GM08714 (cell line): ENCODE data around the gene NPY5R.

ENCODE experiments used
- H3K4me3 ChIP-seq: fragments of 200-500 bp; sonication (Bioruptor generic); 2 replicates; pipeline ENCODE4 v1.5.1; 2014; ENCODE audit warnings: mild to moderate bottlenecking, low read length, inconsistent platforms
- ZNF274 ChIP-seq: IDR thresholded peaks from 2 replicates; pipeline ENCODE4 v1.6.1; 2012; ENCODE audit warnings: mild to moderate bottlenecking, low read depth, low read length

Gene NPY5R

DNA sequence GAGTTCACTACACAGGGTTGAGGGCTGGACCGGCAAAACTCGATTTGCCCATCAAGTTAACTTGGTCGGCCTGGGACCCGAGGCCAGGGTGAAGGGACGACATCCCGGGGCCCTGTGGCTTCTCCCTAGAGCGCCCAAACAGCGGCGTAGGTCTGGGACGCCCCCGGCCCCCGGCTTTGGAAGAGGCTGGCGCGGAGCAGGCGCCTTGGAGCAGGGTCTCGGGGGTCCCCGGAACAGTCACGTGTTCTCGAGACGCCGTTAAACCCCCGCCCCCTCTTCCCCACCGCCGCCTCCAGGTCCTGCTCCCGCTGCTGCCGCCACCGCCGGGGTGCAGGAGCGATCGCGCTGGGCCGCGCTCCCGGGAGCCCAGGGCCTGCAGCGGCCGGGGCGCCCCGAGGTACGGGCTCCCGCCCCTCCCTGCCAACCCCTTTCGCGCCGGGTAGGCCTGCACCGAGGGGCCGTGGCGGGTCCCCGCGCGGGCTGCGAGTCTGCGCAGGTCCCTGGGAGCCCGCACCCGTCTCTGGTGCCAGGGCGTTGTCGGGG, at the start of gene NPY5R:
Gene NPY5R (plus strand): TSS at position 289 of the 543 bp plus-strand sequence. CDS start 6,382 bp downstream, outside the sequence.
- no peak for TF ChIP-seq ZNF274
- H3K4me3 ChIP-seq: no peak within 1 kb of the TSS

DNA sequence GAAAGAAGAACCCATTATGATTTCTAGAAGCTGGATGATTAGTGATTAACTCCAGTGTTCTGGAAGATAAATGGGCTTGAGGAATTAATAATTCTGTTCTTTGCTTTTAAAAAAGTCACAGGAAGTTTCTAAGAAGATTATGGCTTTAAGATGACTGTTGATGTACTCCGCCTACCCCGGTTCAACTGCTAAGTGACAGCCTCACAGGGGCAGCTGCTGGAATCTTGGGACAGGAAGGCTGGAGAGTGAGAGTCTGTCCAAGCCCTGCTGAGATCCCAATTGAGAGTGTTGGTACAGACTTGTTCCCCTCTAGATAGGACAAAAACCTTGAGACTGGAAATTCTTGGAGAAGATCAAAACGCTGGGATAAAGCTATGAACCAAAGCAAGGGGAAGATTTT, 48.6 kb upstream of the NPY5R start:
- H3K4me3 ChIP-seq: no peak overlapping the region
- TF ChIP-seq ZNF274: no peak

DNA sequence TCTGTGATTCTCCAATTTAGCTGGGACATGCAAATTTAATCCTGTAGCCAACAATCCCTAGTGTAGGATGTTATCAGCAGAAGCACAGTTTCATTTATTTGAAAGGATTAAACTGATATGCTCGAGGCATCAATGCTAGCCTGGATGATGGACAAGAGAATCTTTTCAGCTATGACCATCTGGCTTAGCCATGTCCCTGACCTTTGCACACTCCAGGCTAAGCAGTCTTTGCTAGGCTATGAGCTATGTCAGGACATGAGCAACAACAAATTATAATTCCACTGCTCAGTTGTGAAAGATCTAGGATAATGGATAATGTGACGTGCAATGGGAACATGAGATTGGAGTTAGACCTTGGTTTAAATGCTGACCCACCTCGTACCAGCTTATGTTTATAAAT, 43.2 kb upstream of the NPY5R start:
- H3K4me3 ChIP-seq: no peak overlapping the region
- no peak for TF ChIP-seq ZNF274

DNA sequence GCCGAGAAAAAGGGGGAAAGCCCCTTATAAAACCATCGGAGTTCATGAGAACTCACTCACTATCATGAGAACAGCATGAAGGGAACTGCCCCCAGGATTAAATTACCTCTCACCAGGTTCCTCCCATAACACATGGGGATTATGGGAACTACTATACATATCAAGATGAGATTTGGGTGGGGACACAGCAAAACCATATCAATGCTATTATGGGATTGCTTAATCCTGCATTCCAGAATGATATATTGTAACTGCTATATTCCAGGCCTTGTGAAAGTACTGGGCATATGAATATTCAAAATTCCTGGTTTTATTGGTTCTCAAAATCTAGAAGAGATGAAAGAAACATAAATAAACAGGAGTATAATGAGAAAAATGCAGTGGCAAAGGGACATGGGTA, 40.6 kb upstream of the NPY5R start:
- TF ChIP-seq ZNF274: no peak

DNA sequence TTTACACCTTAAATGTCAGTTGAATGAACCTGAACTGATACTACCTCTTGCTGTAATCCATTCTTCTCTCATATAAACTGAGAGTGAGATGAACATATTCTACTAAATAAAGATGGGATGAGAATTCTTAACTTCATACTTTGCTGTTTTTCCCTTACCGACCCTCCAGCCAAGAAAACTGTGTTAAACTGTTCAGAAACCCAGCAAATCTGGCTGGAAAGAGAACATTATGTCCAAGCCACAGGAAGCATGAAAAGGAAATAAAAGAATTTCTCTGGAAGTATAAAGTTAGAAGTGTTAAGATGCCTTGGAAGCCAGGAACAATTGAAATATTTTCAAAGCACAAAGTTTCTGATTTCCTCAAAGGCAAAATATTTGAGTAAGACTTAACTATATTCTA, 34.2 kb upstream of the NPY5R start:
- no peak overlapping the region for H3K4me3 ChIP-seq
- no peak for TF ChIP-seq ZNF274

More for the DNA sequence above, 40.6 kb upstream of the NPY5R start:
- no peak overlapping the region for H3K4me3 ChIP-seq

DNA sequence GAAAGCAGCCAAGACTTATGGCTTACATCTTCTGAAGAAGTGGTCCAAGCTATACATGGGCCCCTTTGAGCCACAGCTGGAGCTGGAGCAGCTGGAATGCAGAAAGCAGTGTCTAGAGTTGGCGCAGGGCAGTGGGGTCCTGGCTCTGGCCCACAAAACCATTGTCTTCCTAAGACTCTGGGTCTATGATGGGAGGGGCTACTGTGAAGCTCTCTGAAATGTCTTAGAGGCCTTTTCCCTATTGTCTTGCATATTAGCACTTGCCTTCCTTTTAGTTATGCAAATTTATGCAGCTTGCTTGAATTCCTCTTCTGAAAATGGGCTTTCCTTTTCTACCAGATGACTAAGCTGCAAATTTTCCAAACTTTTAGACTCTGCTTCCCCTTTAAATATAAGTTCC, 26.6 kb upstream of the NPY5R start:
- no peak overlapping the region for H3K4me3 ChIP-seq
- TF ChIP-seq ZNF274: no peak

DNA sequence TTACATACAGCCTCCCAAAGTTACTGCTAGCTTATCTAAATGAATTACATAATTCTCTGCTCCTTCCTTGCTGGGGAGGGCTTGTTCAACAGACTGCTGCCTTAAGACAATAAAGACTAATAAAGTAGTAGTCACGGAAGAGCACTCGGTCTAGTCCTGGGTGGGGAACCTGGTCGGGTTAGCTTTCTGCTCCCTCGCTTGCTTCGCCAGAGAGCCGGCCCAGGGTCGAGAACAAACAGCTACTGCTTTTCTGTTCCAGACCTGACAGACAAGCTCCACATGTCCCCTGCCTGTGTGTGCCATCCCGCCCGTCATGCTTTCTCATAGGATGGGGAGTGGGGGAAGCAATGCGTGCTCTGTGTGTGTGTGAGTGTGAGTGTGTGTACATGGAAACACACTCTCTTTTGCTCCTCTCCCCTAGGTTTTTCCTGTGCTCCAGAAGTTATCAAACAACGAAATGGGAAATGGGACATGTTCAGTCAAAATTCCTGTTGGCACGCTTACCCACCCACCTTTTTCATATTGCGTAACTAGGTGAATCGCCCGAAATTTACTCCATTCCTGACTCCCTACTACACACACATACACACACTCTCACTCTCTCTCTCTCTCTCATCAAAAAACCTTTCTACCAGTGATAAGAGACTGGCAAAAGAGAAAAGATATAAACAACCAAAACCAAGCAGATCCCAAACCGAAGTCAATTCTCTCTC, 12.6 kb upstream of the NPY5R start:
- no peak for TF ChIP-seq ZNF274
- H3K4me3 ChIP-seq: no peak overlapping the region

DNA sequence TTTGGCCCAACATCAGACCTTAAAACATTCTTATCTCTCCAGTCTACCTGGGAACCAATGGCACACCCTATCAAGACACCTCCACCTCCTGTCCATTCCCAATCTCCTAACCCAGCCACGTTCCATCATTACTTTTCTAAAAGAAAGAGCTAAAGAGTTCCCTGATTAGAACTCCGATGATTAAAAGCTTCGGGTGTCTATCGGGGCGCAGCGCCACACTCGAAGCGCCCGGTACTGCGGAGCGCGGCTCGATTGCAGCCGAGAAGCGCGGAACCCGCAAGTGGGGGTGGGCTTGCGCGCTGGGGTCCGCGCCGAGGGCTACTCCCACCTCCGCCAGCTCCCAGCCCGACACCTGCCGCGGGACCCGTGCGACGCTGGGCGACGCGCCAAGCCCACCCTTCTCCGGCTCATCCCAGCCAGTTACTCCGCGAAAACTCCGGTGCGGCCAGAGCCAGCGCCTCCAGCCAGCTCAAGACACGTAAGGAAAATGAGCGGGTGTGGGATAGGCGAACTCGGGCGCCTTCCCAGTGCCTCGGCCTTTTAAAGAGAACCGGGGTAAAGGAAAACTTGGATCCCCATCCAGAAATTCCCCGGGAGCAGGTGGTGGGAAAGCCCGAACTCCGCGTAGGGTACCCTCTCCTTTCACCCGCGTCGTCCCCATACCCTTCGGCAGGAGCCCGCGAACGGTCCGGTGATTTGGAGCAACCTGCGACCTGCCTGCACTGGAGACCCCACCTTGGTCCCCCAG, 11.9 kb upstream of the NPY5R start:
- peak overlapping the region; percentile 55; the same call in 1 of the 2 replicates for H3K4me3 ChIP-seq
- no peak for TF ChIP-seq ZNF274

DNA sequence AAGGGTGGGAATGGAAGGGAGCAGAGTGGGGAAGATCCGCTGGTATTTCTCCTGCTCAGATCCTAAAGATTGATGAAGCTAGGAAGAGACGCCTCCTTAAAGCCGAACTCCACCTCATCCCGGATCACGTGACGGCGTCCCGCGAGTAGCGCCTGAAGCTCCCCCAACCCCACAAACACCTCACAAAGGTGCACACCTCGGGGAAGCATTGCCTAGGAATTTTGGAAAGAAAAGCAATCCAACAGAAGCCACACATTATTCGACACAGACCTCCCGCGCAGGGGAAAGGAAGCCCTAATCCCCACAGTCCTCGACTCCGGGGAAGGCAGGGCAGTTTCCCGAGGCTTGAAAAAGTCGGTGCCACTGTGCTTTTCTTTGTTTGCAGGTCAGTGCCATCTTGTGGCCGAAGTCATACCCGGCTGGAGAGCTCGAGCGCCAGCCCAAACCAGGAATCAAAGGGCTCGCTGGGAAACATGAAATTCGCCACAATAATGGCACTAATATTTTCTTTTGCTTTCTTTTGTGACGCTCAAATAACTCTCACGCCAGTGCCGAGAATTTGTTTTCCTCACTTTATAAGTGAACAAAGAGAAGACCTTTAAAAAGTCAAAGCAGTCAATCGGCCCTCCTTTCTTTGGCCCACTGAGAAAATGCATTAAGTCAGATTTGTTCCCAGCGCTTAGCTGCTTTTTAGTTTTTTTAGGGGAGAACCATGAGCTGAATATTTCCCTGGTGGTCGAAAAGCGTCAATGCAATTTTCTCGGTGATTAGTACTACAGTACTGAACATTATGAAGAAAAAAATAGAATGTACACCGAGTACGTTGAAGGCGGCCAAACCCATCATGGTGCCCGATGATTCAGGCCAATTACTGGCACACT, 10.9 kb upstream of the NPY5R start, which contains the start of gene NPY1R:
Gene NPY1R (minus strand): TSS at position 71 of the 881 bp plus-strand sequence. CDS start 6,042 bp downstream, outside the sequence.
- peak within 1 kb of the TSS; percentile 55; the same call in 1 of the 2 replicates for H3K4me3 ChIP-seq
- TF ChIP-seq ZNF274: no peak

DNA sequence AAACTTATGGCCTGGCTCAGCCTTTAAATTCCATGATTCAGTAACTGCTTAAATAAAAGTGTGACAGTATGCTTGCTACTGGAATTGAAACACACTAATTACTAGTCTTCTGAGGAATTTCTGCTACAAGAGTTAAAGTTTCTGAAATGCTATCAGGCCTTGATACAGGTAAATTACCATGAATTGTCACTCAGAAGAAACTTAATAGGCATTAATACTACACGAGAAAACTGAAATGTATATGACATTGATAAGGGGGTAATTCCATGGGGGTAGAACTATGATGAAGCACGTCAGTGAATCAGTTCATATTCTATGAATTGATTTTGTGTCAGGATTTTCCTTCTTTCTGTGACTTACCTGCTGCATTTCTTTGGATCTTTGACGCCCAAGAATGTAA, 8.3 kb upstream of the NPY5R start:
- no peak for TF ChIP-seq ZNF274
- H3K4me3 ChIP-seq: no peak overlapping the region

DNA sequence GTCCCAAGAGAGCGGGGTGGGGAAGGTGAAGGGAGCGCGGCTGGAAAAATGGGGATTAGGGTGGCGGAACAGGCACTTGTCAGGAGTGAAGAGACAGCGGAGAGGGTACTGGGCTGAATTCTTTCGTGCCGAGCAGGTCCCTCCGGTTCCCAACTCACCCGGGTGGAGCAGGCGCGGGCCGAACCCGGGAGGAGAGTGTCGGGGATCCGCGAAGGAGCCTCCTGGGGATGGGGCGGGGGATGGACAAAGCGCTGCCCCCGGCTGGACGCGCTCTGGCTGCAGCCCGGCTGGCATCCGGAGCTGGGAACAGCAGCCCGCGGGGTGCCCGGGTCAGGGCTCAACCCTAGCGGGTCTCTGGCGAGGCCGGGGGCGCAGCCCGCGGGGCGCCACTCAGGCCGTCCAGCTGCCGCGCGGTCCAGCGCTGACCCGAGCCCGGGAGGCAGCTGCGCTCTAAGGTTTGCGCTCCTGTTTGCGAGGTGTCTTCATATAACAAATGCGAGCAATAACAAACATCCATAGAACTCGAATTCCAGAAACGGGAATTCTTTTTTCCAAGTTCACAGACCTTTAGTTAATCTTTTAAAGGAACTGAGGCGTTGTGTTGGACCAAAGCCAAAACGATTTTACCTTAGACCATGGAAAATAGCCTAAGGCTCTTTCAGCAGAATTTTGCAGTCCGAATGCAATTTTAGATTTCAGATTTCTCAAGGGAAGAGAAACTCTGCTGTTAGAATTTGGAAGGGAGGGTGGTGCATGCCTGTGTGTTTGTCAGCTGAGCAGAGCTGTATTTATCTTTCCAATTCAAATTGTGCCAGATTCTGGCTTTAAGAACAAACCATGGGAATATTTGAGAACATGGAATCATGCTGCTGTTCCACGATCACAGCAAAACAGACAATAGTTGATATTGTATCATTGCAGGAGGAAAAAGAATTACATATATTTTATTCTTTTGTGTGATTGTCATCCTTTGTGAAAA, 744 bp downstream of the NPY5R start:
- TF ChIP-seq ZNF274: no peak
- H3K4me3 ChIP-seq: no peak overlapping the region

DNA sequence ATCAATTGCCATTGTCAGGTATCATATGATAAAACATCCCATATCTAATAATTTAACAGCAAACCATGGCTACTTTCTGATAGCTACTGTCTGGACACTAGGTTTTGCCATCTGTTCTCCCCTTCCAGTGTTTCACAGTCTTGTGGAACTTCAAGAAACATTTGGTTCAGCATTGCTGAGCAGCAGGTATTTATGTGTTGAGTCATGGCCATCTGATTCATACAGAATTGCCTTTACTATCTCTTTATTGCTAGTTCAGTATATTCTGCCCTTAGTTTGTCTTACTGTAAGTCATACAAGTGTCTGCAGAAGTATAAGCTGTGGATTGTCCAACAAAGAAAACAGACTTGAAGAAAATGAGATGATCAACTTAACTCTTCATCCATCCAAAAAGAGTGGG, 7.0 kb downstream of the NPY5R start:
- H3K4me3 ChIP-seq: no peak overlapping the region
- TF ChIP-seq ZNF274: no peak

DNA sequence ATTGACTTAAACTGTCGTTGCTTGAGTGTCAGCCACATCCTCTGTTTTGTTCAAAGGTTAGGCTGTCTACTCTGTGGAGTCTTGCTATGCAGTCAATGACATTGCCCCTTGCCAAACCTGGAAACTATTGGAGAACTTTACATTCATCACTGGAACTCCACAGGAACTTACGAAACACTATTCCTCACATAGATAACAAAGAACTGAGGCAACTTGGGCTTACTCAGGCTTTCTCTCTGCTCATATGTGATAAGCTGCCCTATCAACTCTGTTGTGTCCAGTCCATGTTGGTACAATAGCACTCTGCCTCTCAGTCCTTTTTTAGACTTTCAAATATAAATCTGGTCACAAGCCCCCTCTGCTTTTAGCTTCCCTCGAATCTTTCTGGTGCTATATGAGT, 9.4 kb downstream of the NPY5R start:
- no peak for TF ChIP-seq ZNF274
- no peak overlapping the region for H3K4me3 ChIP-seq
